ENCODE data around the gene ANKRD2. TPM values are rescaled to one million over a fixed set of nuclear protein-coding genes. Genes with fewer than 3 reads are reported as not detected.

Gene ANKRD2
- total RNA-seq, 1 donor from 2014 or later: not detected

- FAIRE-seq (no peak), DNase-seq (ENCODE audit: low spot score in 2 of 2) (no peak)
Measured at GRCh38 chr10:97631098-97631497, 58.5 kb downstream of the ANKRD2 start.

DNA sequence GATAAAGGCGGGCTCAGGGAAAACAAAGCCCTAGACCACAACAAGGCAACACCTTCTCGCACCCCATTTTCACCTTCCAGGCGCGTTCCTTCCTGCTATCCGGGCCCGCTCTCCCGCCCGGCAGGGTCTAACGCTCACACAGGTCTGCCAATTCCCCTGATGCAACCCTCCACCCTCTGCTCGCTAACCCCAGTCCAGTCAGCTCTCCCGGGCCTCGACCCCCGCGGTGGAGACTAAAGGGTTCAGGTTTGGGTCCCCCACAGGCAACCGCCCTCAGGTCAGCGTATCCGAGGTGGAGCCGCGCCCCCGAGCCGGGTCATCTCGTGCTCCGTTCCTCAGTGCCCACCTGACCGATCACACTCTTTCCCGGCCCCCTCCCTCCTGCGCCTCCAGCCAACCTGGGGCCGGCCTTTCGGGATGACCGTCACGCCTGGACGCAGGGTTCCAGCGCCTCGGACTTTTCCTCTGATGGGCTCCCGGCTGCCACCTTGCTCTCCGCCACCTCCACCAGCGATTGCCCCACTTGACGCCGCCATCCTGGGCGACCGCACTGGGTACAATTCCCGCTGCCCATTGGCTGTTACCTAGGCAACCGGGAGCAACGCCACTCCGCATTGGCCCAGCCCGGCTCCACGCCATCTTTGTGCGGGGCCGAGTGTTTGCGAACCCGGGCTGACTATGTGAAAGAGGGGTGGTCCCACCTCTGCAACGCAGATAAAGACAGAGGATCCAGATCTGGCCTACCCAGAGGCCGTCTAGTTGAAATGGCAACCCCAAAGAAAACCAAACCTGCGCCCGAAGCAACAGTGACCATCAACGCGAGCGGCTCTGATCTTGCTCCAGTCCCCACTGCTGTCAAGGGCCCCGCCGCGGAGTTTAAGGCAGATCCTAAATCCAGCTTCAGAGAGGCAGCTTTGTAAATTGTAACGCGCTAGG is 60.6 kb downstream of the ANKRD2 start, which contains the start of gene MORN4:
Gene MORN4 (minus strand): TSS at position 552 of the 936 bp plus-strand sequence. CDS start 13,847 bp downstream, outside the sequence.
- no peak for FAIRE-seq
- peak; percentile 68 to 85 for DNase-seq (ENCODE audit: low spot score in 2 of 2)

Other genes with a start within 250 kb of the ANKRD2 start
- gene FRAT2, start 238.1 kb upstream of the ANKRD2 start, total RNA-seq: 17.1 TPM
- 11.8 TPM for gene RRP12, start 171.4 kb upstream of the ANKRD2 start, total RNA-seq
- 143 TPM for gene PGAM1, start 146.6 kb upstream of the ANKRD2 start, total RNA-seq
- 52.6 TPM for gene EXOSC1, start 126.8 kb upstream of the ANKRD2 start, total RNA-seq
- 22.0 TPM for gene ZDHHC16, start 126.6 kb upstream of the ANKRD2 start, total RNA-seq
- 44.0 TPM for gene MMS19, start 74.4 kb upstream of the ANKRD2 start, total RNA-seq
- gene UBTD1, start 73.9 kb upstream of the ANKRD2 start, total RNA-seq: 1.6 TPM
- 0.41 TPM for gene HOGA1, start 11.6 kb downstream of the ANKRD2 start, total RNA-seq
- not detected for gene C10orf62, start 16.9 kb downstream of the ANKRD2 start, total RNA-seq
- 35.5 TPM for gene MORN4, start 60.7 kb downstream of the ANKRD2 start, total RNA-seq
- 11.0 TPM for gene PI4K2A, start 67.9 kb downstream of the ANKRD2 start, total RNA-seq
- gene AVPI1, start 114.5 kb downstream of the ANKRD2 start, total RNA-seq: 2.4 TPM
- gene MARVELD1, start 141.0 kb downstream of the ANKRD2 start, total RNA-seq: 6.1 TPM
- 45.2 TPM for gene ZFYVE27, start 164.3 kb downstream of the ANKRD2 start, total RNA-seq
- gene SFRP5, start 199.2 kb downstream of the ANKRD2 start, total RNA-seq: 1.6 TPM